Activated CD8-positive, alpha-beta T cell treated with anti-CD3 and anti-CD28 coated beads, Interleukin-2, amount 10 ng/mL, durations not matched to agents 7 days and 5 days (primary cell): ENCODE measurements around the gene SLCO4A1. TPM values are rescaled to one million over a fixed set of nuclear protein-coding genes. Genes with fewer than 3 reads are reported as not detected.

Experiments
- ATAC-seq: fragments of 150-1000 bp; cut with Tn5 transposase; one replicate; pipeline ENCODE4 v1.10.0; 2021; ENCODE audit warnings: moderate library complexity
- CTCF ChIA-PET: fragments of 350-600 bp; sonication (Branson Sonifier 250); formaldehyde crosslinking; loops from one replicate; lab custom pipeline; 2021; ENCODE audit warnings: antibody characterized with exemption; lab: Charles Lee
- POLR2A ChIA-PET: fragments of 350-600 bp; sonication (Branson Sonifier 250); formaldehyde crosslinking; loops from one replicate; lab custom pipeline; 2021; ENCODE audit warnings: antibody characterized with exemption; lab: Charles Lee
- DNase-seq: peaks from one replicate; pipeline ENCODE4 v3.0.0-alpha.2; 2020
- H3K27ac Mint-ChIP-seq: one replicate; pipeline ENCODE4 v1.8.0; 2021; ENCODE audit warnings: mild to moderate bottlenecking, mixed read lengths
- H3K27me3 Mint-ChIP-seq: one replicate; pipeline ENCODE4 v1.8.0; 2021; ENCODE audit warnings: low read depth, mixed read lengths
- H3K36me3 Mint-ChIP-seq: one replicate; pipeline ENCODE4 v1.8.0; 2021; ENCODE audit warnings: low read depth, mixed read lengths
- H3K4me1 Mint-ChIP-seq: one replicate; pipeline ENCODE4 v1.8.0; 2021; ENCODE audit warnings: low read depth, mixed read lengths
- H3K4me3 Mint-ChIP-seq: one replicate; pipeline ENCODE4 v1.8.0; 2021; ENCODE audit warnings: mild to moderate bottlenecking, mixed read lengths
- H3K9me3 Mint-ChIP-seq: one replicate; pipeline ENCODE4 v1.8.0; 2022; ENCODE audit warnings: mixed read lengths; ENCODE audit not compliant: insufficient read depth
- total RNA-seq, 2 experiments: library from RNA; stranded (reverse); gene quantifications; one replicate each; pipeline ENCODE4 v1.2.3, GENCODE V29; 2021

SLCO4A1 gene
- total RNA-seq, 2 experiments from 2014 or later, result 79.4 to 79.9 TPM

DNA sequence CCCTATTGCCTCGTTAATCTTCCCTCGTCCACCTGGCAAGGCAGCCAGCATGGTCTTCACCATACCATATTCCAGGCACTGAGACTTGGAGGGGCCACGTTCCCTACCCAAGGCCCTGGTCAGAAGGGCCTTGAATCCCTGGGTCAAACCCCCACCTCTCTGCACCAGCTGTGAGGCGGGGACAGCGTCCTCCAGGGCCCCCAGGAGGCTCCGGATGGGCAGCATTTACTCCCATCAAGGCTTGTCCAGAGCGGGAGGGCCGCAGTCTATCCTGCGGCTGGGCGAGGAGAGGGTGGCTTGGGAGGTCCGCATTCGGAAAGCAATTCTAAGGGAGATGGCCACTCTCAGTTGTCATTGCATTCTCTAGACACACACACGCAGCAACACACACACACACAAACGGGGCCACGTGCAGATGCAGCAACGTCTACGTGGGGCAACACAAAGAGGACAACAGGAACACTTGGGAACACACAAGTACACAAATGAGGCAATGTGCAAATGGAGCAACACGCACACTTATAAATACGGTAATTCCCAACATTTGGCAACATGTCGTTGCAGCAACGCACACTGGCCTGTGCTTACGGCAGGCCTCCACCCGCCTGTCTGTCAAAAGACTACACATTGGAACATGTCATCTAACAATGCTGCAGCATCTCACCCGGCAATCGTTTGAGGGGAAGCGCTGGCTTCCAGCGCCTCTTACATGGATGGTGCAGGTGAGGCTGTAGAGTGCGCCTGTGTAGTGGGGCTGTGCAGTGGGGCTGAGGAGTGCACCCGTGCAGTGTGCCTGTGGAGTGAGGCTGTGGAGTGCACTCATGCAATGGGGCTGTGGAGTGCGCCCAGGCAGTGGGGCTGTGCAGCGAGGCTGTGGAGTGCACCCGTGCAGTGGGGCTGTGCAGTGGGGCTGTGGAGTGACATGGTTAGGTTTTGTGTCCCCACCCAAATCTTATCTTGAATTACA is 53.4 kb downstream of the SLCO4A1 start:
- H3K27ac Mint-ChIP-seq, result no peak overlapping the region
- ChIA-PET CTCF (interaction anchor here (0.6 kb wide), 1 partner anchor 98 kb away, joined by 3 read pairs; no protein-coding TSS in a partner anchor), POLR2A (no interaction called here)
- H3K9me3 Mint-ChIP-seq, result no peaks in the 10 kb centered on the region
- ATAC-seq (no peak), DNase-seq (no peak)
- peaks cover 4% of the 10 kb centered on the region for H3K27me3 Mint-ChIP-seq
- H3K4me1 Mint-ChIP-seq, result peaks cover 5% of the 10 kb centered on the region
- no peak overlapping the region for H3K4me3 Mint-ChIP-seq
- H3K36me3 Mint-ChIP-seq, result no peaks in the 10 kb centered on the region

DNA sequence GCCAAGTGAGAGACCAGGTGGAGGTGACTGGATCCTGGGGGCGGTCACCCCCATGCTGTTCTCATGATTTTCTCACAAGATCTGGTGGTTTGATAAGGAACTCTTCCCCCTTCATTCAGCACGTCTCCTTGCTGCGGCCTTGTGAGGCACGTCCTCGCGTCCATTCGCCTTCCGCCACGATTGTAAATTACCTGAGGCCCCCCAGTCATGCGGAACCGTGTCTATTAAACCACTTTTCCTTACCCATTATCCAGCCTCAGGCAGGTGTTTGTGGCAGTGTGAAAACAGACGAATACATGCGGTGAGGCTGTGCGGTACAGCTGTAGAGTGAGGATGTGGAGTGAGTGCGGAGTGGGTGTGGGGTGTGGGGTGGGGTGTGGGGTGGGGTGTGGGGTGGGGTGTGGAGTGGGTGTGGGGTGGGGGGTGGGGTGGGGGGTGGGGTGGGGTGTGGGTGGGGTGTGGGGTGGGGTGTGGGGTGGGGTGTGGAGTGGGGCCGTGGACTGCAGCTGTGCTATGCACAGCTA is 54.2 kb downstream of the SLCO4A1 start:
- ChIA-PET CTCF (no interaction called here), POLR2A (no interaction called here)
- Mint-ChIP-seq H3K27me3 (peaks cover 10% of the 10 kb centered on the region), H3K4me1 (peaks cover 5% of the 10 kb centered on the region), H3K27ac (no peak overlapping the region), H3K4me3 (no peak overlapping the region), H3K9me3 (no peaks in the 10 kb centered on the region), H3K36me3 (no peaks in the 10 kb centered on the region)
- DNase-seq (no peak), ATAC-seq (no peak)

DNA sequence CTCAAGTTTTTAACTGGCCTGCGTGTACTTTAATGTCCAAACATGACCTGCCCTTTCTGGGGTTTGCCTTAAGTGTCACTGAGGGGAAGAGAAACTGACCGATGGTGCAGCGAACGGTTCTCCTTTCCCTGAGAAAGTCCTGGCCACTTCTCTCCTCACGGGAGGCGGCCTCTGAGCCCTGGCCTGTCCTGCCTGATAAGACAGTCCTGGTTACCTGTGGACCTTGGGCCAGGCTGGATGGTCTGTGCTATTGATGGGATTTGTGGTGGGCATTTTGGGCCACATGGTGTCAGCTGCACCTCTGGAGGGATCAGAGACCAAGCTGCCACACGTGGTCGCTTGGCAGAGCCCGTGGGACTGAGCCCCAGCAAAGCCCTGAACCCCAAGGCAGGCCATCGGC is 54.7 kb downstream of the SLCO4A1 start:
- POLR2A ChIA-PET, result no interaction called here
- H3K27ac Mint-ChIP-seq, result no peak overlapping the region

DNA sequence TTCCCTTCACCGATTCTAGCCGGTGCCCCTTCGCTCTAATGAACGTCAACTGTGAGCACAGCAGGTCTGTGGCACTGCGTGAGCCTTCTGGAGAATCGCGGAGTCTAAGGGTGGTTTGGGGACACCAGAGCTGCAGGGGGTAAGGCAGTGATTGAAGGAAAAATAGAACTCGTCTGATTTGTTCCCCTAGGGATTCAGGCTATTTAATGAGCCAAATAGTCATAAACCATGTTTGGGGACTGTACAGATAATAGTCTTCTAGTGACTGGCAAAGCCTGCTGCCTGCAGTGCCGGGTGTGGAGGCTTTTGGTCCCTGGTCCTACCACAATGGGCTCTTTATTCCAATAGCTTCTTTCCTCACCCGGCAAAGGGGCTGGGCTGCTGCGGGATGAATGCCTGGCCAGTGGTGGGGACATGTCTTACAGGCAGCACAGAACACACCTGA is 55.2 kb downstream of the SLCO4A1 start:
- ATAC-seq, result no peak
- H3K27me3 Mint-ChIP-seq, result peaks cover 11% of the 10 kb centered on the region
- no peaks in the 10 kb centered on the region for H3K9me3 Mint-ChIP-seq
- H3K4me1 Mint-ChIP-seq, result peaks cover 5% of the 10 kb centered on the region
- no peak overlapping the region for H3K4me3 Mint-ChIP-seq
- ChIA-PET CTCF (no interaction called here), POLR2A (interaction anchor here (0.9 kb wide), 1 partner anchor 24 kb away, joined by 4 read pairs; no protein-coding TSS in a partner anchor)
- no peak overlapping the region for H3K27ac Mint-ChIP-seq
- no peaks in the 10 kb centered on the region for H3K36me3 Mint-ChIP-seq
- no peak for DNase-seq

More for the DNA sequence above, 54.7 kb downstream of the SLCO4A1 start:
- Mint-ChIP-seq H3K4me3 (no peak overlapping the region), H3K4me1 (peaks cover 5% of the 10 kb centered on the region), H3K36me3 (no peaks in the 10 kb centered on the region), H3K9me3 (no peaks in the 10 kb centered on the region), H3K27me3 (peaks cover 11% of the 10 kb centered on the region)
- ATAC-seq, result no peak
- CTCF ChIA-PET, result no interaction called here
- no peak for DNase-seq

DNA sequence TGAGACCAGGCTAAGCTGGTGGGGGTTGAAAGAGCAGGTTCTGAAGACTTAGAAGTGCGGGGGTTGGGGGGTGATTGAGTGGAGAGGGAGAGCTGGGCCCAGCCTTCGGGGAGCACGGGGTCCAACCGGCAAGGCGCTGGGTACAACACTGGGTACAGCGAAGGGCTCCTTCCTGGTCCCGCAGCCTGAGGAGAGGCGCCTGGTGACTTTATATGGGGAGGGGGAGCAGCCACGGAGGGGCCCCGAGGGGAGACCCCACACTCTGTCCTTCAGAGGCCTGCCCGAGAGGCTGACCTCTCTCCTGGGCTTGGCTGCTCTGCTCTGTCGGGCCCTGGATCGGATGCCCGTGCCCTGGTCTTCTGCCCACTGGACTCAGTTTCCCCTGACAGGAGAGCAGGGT is 55.9 kb downstream of the SLCO4A1 start:
- H3K9me3 Mint-ChIP-seq, result no peaks in the 10 kb centered on the region
- CTCF ChIA-PET, result no interaction called here
- POLR2A ChIA-PET, result interaction anchor here (0.9 kb wide), 1 partner anchor 25 kb away, joined by 4 read pairs; no protein-coding TSS in a partner anchor
- ATAC-seq, result no peak
- no peak overlapping the region for H3K27ac Mint-ChIP-seq
- no peak overlapping the region for H3K4me3 Mint-ChIP-seq
- H3K4me1 Mint-ChIP-seq, result peaks cover 5% of the 10 kb centered on the region
- no peaks in the 10 kb centered on the region for H3K36me3 Mint-ChIP-seq
- H3K27me3 Mint-ChIP-seq, result peaks cover 7% of the 10 kb centered on the region
- no peak for DNase-seq

DNA sequence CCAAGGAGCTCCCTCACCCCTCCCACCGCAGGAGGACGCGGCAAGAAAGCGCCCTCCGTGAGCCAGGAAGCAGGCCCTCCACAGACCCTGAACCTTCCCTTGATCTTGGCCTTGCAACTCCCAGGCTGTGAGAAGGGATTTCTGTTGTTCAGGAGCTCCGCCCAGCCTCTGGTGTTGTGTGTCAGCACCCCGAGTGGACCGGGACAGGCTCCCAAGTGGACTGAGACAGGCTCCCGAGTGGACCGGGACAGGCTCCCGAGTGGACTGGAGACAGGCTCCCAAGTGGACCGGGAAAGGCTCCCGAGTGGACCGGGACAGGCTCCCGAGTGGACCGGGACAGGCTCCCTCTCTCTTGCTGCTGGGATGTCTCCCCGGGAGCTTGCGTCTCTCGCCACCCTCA is 57.0 kb downstream of the SLCO4A1 start:
- no peak overlapping the region for H3K4me3 Mint-ChIP-seq
- no peak overlapping the region for H3K27ac Mint-ChIP-seq
- no peaks in the 10 kb centered on the region for H3K9me3 Mint-ChIP-seq
- no peak for DNase-seq
- peaks cover 9% of the 10 kb centered on the region for H3K4me1 Mint-ChIP-seq
- POLR2A ChIA-PET, result no interaction called here
- CTCF ChIA-PET, result no interaction called here
- H3K36me3 Mint-ChIP-seq, result no peaks in the 10 kb centered on the region
- no peak for ATAC-seq
- H3K27me3 Mint-ChIP-seq, result peaks cover 9% of the 10 kb centered on the region

DNA sequence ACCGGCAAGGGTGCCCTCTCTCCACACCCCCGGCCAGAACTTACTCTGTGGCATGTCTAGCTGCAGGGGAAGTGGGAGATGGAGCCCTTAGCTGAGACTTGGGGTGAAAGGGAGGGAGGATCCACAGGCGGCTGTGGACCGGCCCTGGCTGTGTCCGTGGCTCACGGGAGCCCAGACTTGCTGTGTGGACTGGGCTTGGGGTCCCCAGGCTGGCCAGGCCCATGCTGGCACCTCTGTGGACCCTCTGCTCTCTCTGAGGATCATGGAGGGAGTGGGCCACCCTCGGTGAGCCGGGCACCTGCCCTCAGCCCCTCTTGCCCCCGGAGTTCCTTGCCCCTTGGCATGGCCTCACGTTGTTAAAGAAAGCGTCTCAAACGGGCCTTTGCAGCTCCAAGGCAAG is 57.4 kb downstream of the SLCO4A1 start:
- DNase-seq, result no peak
- POLR2A ChIA-PET, result no interaction called here
- Mint-ChIP-seq H3K36me3 (no peaks in the 10 kb centered on the region), H3K9me3 (no peaks in the 10 kb centered on the region), H3K27ac (no peak overlapping the region), H3K4me1 (peaks cover 10% of the 10 kb centered on the region), H3K4me3 (no peak overlapping the region), H3K27me3 (peaks cover 10% of the 10 kb centered on the region)
- no peak for ATAC-seq
- CTCF ChIA-PET, result interaction anchor here (1.0 kb wide), 1 partner anchor 91 kb away, joined by 3 read pairs; no protein-coding TSS in a partner anchor

DNA sequence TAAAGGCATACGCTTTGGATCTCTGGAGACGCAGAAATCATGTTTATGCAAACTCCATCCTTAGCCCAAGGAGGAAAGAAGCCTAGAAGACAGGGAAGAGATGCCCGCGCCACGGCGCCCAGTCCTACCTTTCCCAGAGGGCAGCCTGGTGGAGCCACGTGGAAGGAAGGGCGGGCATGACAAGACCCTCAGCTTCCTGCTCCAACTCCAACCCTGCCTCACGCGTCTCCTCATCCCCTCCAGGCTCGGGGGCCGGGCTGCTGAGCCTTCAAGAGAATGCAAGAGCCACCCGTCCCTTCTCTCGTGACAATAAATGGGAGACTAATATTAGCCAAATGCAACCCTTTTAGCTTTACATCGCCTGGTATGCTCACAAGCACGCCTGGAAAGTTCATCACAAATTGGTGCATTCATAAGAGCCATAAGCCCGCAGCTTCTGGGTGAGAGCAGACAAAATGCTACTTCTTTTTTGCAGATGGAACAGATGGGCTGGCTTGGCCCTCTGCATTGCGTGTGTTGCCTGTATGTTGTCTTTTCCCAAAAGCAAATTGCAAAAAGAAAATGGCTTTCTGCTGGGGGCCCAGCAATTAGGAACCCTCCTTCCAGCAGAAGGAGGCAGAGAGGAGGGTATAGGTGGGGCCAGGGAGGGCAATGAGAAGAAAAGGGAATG is 58.1 kb downstream of the SLCO4A1 start:
- no peak overlapping the region for H3K4me3 Mint-ChIP-seq
- ATAC-seq (no peak), DNase-seq (no peak)
- POLR2A ChIA-PET, result no interaction called here
- H3K27ac Mint-ChIP-seq, result no peak overlapping the region
- H3K27me3 Mint-ChIP-seq, result peaks cover 11% of the 10 kb centered on the region
- CTCF ChIA-PET, result interaction anchor here (1.0 kb wide), 1 partner anchor 91 kb away, joined by 3 read pairs; no protein-coding TSS in a partner anchor
- no peaks in the 10 kb centered on the region for H3K9me3 Mint-ChIP-seq
- no peaks in the 10 kb centered on the region for H3K36me3 Mint-ChIP-seq
- H3K4me1 Mint-ChIP-seq, result peaks cover 12% of the 10 kb centered on the region

DNA sequence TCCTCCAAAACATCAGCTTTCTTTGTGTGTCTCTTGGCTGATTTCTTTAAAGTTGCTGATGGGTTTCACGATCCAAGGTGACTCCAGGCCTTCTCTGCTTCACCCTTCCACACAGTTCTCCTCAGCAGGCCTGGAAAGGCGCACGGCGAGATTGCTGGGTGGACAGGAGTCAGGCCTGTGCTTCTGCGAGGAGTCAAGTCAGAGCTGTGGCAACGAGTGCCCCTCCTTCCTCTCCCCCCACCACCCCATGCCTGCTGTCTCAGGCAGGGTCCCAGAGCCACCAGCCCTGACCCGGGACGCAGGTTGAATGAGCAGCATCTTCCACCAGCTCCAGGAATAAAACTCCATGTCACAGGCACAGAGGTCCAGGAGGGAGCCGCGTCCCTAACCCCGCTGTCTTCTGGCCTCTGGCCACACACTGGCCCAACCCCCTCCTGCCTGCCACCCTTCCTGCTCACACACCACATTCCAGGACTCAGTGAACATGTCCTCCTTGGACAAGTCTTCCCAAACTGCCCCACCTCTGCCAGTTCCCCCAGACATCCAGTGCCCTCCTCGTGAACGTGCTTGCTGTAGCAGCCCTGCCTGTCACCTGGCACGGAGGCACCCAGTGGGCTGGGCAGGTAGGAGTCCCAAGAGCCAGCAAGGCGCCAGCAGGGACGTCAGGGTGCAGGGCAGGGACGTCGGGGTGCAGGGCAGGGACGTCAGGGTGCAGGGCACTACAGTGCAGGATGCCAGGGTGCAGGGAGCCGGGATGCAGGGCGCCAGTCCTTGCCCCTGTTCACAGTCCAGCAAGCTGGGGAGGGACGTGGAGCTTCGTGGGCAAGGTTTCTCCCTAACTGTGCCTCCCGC is 59.1 kb downstream of the SLCO4A1 start:
- H3K36me3 Mint-ChIP-seq, result no peaks in the 10 kb centered on the region
- POLR2A ChIA-PET, result interaction anchor here (1.3 kb wide), 1 partner anchor 100 kb away, joined by 3 read pairs; no protein-coding TSS in a partner anchor
- no peaks in the 10 kb centered on the region for H3K9me3 Mint-ChIP-seq
- H3K27ac Mint-ChIP-seq, result peak overlapping the region; percentile 9
- no peak for ATAC-seq
- CTCF ChIA-PET, result interaction anchor here (0.7 kb wide), 1 partner anchor 90 kb away, joined by 3 read pairs; no protein-coding TSS in a partner anchor
- no peak overlapping the region for H3K4me3 Mint-ChIP-seq
- peaks cover 11% of the 10 kb centered on the region for H3K27me3 Mint-ChIP-seq
- peaks cover 8% of the 10 kb centered on the region for H3K4me1 Mint-ChIP-seq
- DNase-seq, result no peak

DNA sequence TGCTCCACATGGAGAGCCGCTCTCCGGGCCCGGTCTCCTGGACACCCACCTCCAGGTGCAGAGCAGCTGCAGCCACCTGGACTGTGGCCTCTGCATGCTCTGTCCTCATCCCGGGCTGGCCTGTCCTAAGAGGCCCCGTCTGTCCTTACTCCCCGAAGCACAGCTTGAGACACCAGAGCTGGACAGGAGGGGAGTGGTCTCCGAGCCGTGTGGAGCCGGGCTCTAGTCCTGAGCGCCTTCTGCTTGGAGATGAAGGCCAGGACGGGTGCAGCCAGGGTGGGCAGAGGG is 59.7 kb downstream of the SLCO4A1 start:
- H3K9me3 Mint-ChIP-seq, result no peaks in the 10 kb centered on the region
- H3K4me3 Mint-ChIP-seq, result no peak overlapping the region
- POLR2A ChIA-PET, result interaction anchor here (1.3 kb wide), 1 partner anchor 99 kb away, joined by 3 read pairs; no protein-coding TSS in a partner anchor
- peaks cover 14% of the 10 kb centered on the region for H3K27me3 Mint-ChIP-seq
- ATAC-seq, result no peak
- H3K4me1 Mint-ChIP-seq, result peaks cover 7% of the 10 kb centered on the region
- no peaks in the 10 kb centered on the region for H3K36me3 Mint-ChIP-seq
- H3K27ac Mint-ChIP-seq, result no peak overlapping the region
- CTCF ChIA-PET, result interaction anchor here (0.7 kb wide), 1 partner anchor 90 kb away, joined by 3 read pairs; no protein-coding TSS in a partner anchor
- no peak for DNase-seq
